Thyroid gland (tissue), 4 donors: ENCODE results near the gene ANTKMT.

ENCODE experiments used
- CTCF ChIP-seq, 6 experiments: fragments of 200-600 bp in 3 of 6; fragments of 450-650 bp in 3 of 6; sonication (generic) in 3 of 6; IDR thresholded peaks; one replicate each; pipeline ENCODE4 v1.5.1; 2016 to 2019; ENCODE audit warnings: antibody characterized with exemption in 6 of 6, mild to moderate bottlenecking in 2 of 6, inconsistent platforms in 1 of 6, moderate library complexity in 1 of 6
- POLR2A ChIP-seq, 2 donors: fragments of 450-650 bp; IDR thresholded peaks; one replicate each; pipeline ENCODE4 v1.6.1; 2017; ENCODE audit warnings: antibody characterized with exemption in 2 of 2, mild to moderate bottlenecking in 2 of 2, moderate library complexity in 1 of 2

GRCh38 chr16:689175-689897, 31.6 kb upstream of the ANTKMT start:
- TF ChIP-seq POLR2A (IDR thresholded peaks at IDR 0.05) (no peak), CTCF (IDR thresholded peaks at IDR 0.05) (no peak)
